Stomach smooth muscle (tissue), 2 donors: ENCODE results near the gene L3MBTL3.

Experiments used
- H3K27ac ChIP-seq: one replicate; pipeline ENCODE4 v1.7.0; 2013; ENCODE audit warnings: mild to moderate bottlenecking, low read length, inconsistent platforms
- H3K27me3 ChIP-seq, 2 donors: one replicate each; pipeline ENCODE4 v1.7.0; 2013; ENCODE audit warnings: low read length in 2 of 2; ENCODE audit not compliant: insufficient read depth in 2 of 2, control insufficient read depth in 1 of 2
- H3K36me3 ChIP-seq, 2 donors: one replicate each; pipeline ENCODE4 v1.7.0; 2013; ENCODE audit warnings: low read length in 2 of 2; ENCODE audit not compliant: control insufficient read depth in 2 of 2, insufficient read depth in 2 of 2
- H3K4me1 ChIP-seq: one replicate; pipeline ENCODE4 v1.7.0; 2013; ENCODE audit warnings: low read length; ENCODE audit not compliant: control insufficient read depth, insufficient read depth
- H3K4me3 ChIP-seq, 2 donors: one replicate each; pipeline ENCODE4 v1.7.0; 2013; ENCODE audit warnings: low read length in 2 of 2
- H3K9ac ChIP-seq, 2 donors: one replicate each; pipeline ENCODE4 v1.7.0; 2013; ENCODE audit warnings: low read length in 2 of 2, mild to moderate bottlenecking in 1 of 2
- H3K9me3 ChIP-seq, 2 donors: one replicate each; pipeline ENCODE4 v1.7.0; 2013; ENCODE audit warnings: low read length in 2 of 2; ENCODE audit not compliant: control insufficient read depth in 2 of 2
- donor health status: healthy.
- donor health status: Pancreatic carcinoma.

L3MBTL3 gene

GRCh38 chr6:130018292-130018743 is at the start of gene L3MBTL3:
L3MBTL3 (plus strand) TSS chr6:130018581; CDS start chr6:130042700, 24,119 bp downstream.
- Histone ChIP-seq H3K9me3 (no peaks in the 10 kb centered on the region), H3K4me1 (peaks cover 7% of the 10 kb centered on the region), H3K36me3 (no peaks in the 10 kb centered on the region), H3K27me3 (no peaks in the 10 kb centered on the region), H3K9ac (peak within 1 kb of the TSS; percentile 80 to 82), H3K4me3 (peak within 1 kb of the TSS; percentile 87 to 98), H3K27ac (peak within 1 kb of the TSS; percentile 55)

GRCh38 chr6:129969064-129969463 is 49.3 kb upstream of the L3MBTL3 start:
- H3K4me3 ChIP-seq, result no peak overlapping the region
- no peak overlapping the region for H3K9ac ChIP-seq
- H3K27me3 ChIP-seq, result no peaks in the 10 kb centered on the region
- H3K27ac ChIP-seq, result no peak overlapping the region
- H3K4me1 ChIP-seq, result no peaks in the 10 kb centered on the region
- H3K36me3 ChIP-seq, result no peaks in the 10 kb centered on the region
- H3K9me3 ChIP-seq, result no peaks in the 10 kb centered on the region

GRCh38 chr6:129976110-129976509 is 42.3 kb upstream of the L3MBTL3 start:
- Histone ChIP-seq H3K4me1 (no peaks in the 10 kb centered on the region), H3K36me3 (no peaks in the 10 kb centered on the region), H3K9me3 (peaks cover 0 to 11% of the 10 kb centered on the region in 2 donors), H3K4me3 (no peak overlapping the region), H3K27ac (no peak overlapping the region), H3K9ac (no peak overlapping the region), H3K27me3 (no peaks in the 10 kb centered on the region)

GRCh38 chr6:129978148-129978916 is 40.0 kb upstream of the L3MBTL3 start:
- Histone ChIP-seq H3K4me3 (no peak overlapping the region), H3K4me1 (no peaks in the 10 kb centered on the region), H3K9ac (no peak overlapping the region), H3K36me3 (no peaks in the 10 kb centered on the region), H3K27ac (no peak overlapping the region), H3K9me3 (peaks cover 0 to 11% of the 10 kb centered on the region in 2 donors), H3K27me3 (no peaks in the 10 kb centered on the region)

- Histone ChIP-seq H3K27me3 (no peaks in the 10 kb centered on the region), H3K27ac (no peak overlapping the region), H3K4me1 (no peaks in the 10 kb centered on the region), H3K9me3 (peaks cover 0 to 11% of the 10 kb centered on the region in 2 donors), H3K9ac (no peak overlapping the region), H3K4me3 (no peak overlapping the region), H3K36me3 (no peaks in the 10 kb centered on the region)
Measured at GRCh38 chr6:129980821-129981220, 37.6 kb upstream of the L3MBTL3 start.

- Histone ChIP-seq H3K27ac (no peak overlapping the region), H3K9ac (no peak overlapping the region), H3K4me1 (no peaks in the 10 kb centered on the region), H3K9me3 (peaks cover 0 to 11% of the 10 kb centered on the region in 2 donors), H3K4me3 (no peak overlapping the region), H3K36me3 (no peaks in the 10 kb centered on the region), H3K27me3 (no peaks in the 10 kb centered on the region)
Measured at GRCh38 chr6:129981598-129981997, 36.8 kb upstream of the L3MBTL3 start.

- H3K9ac ChIP-seq, result no peak overlapping the region
- H3K9me3 ChIP-seq, result no peaks in the 10 kb centered on the region
- no peaks in the 10 kb centered on the region for H3K4me1 ChIP-seq
- H3K4me3 ChIP-seq, result no peak overlapping the region
- H3K27ac ChIP-seq, result no peak overlapping the region
- no peaks in the 10 kb centered on the region for H3K27me3 ChIP-seq
- no peaks in the 10 kb centered on the region for H3K36me3 ChIP-seq
Measured at GRCh38 chr6:129989396-129989795, 29.0 kb upstream of the L3MBTL3 start.

- Histone ChIP-seq H3K36me3 (no peaks in the 10 kb centered on the region), H3K4me1 (no peaks in the 10 kb centered on the region), H3K27ac (no peak overlapping the region), H3K27me3 (no peaks in the 10 kb centered on the region), H3K9ac (no peak overlapping the region), H3K9me3 (no peaks in the 10 kb centered on the region), H3K4me3 (no peak overlapping the region)
Measured at GRCh38 chr6:129992881-129993280, 25.5 kb upstream of the L3MBTL3 start.

- H3K9ac ChIP-seq, result no peak overlapping the region
- no peaks in the 10 kb centered on the region for H3K9me3 ChIP-seq
- no peaks in the 10 kb centered on the region for H3K27me3 ChIP-seq
- no peaks in the 10 kb centered on the region for H3K36me3 ChIP-seq
- H3K4me3 ChIP-seq, result no peak overlapping the region
- H3K27ac ChIP-seq, result no peak overlapping the region
- H3K4me1 ChIP-seq, result no peaks in the 10 kb centered on the region
Measured at GRCh38 chr6:129994410-129994809, 24.0 kb upstream of the L3MBTL3 start.

- H3K36me3 ChIP-seq, result no peaks in the 10 kb centered on the region
- no peaks in the 10 kb centered on the region for H3K27me3 ChIP-seq
- no peak overlapping the region for H3K27ac ChIP-seq
- H3K4me1 ChIP-seq, result no peaks in the 10 kb centered on the region
- no peak overlapping the region for H3K4me3 ChIP-seq
- H3K9me3 ChIP-seq, result no peaks in the 10 kb centered on the region
- H3K9ac ChIP-seq, result no peak overlapping the region
Measured at GRCh38 chr6:129996387-129996786, 22.0 kb upstream of the L3MBTL3 start.
